Brain pericyte (primary cell): ENCODE measurements around the gene TEX35.

Experiments used
- DNase-seq: peaks from one replicate; pipeline ENCODE4 v3.0.0-alpha.2; 2012; ENCODE audit warnings: low read depth, low spot score

The TEX35 gene

GRCh38 chr1:178518894-178519293, 6.0 kb downstream of the TEX35 start:
- no peak for DNase-seq

- DNase-seq: no peak
These were observed 7.9 kb downstream of the TEX35 start for GRCh38 chr1:178520803-178521202.

GRCh38 chr1:178521241-178521640, 8.3 kb downstream of the TEX35 start:
- no peak for DNase-seq

- no peak for DNase-seq
These were observed 14.2 kb downstream of the TEX35 start for GRCh38 chr1:178527117-178527516.

- no peak for DNase-seq
These were observed 15.5 kb downstream of the TEX35 start for GRCh38 chr1:178528228-178528952.

- no peak for DNase-seq
These were observed 16.0 kb downstream of the TEX35 start for GRCh38 chr1:178528953-178529335.

- no peak for DNase-seq
These were observed 16.6 kb downstream of the TEX35 start for GRCh38 chr1:178529364-178530036.

GRCh38 chr1:178530037-178530402, 17.1 kb downstream of the TEX35 start:
- DNase-seq: no peak

- no peak for DNase-seq
These were observed 17.6 kb downstream of the TEX35 start for GRCh38 chr1:178530502-178530901.

- no peak for DNase-seq
These were observed 19.0 kb downstream of the TEX35 start for GRCh38 chr1:178531887-178532286.

- no peak for DNase-seq
These were observed 19.5 kb downstream of the TEX35 start for GRCh38 chr1:178532392-178532791.

GRCh38 chr1:178533121-178533946, 20.4 kb downstream of the TEX35 start:
- DNase-seq: no peak

- no peak for DNase-seq
These were observed 21.4 kb downstream of the TEX35 start for GRCh38 chr1:178534137-178534868.

- no peak for DNase-seq
These were observed 23.4 kb downstream of the TEX35 start for GRCh38 chr1:178536329-178536728.

- DNase-seq: peak; percentile 81
These were observed 24.0 kb downstream of the TEX35 start for GRCh38 chr1:178536844-178537371.

- no peak for DNase-seq
These were observed 24.6 kb downstream of the TEX35 start for GRCh38 chr1:178537382-178538090.

- DNase-seq: no peak
These were observed 25.4 kb downstream of the TEX35 start for GRCh38 chr1:178538192-178538916.

- no peak for DNase-seq
These were observed 26.4 kb downstream of the TEX35 start for GRCh38 chr1:178539291-178539690.

- no peak for DNase-seq
These were observed 27.3 kb downstream of the TEX35 start for GRCh38 chr1:178540204-178540603.

- no peak for DNase-seq
These were observed 27.7 kb downstream of the TEX35 start for GRCh38 chr1:178540646-178541045.
